SKM-1 (cell line): ENCODE data around the gene ELK1.
A peak's percentile ranks its signal among the peaks of the same experiment; 100 is the strongest.
"Not testable (repeated sequence)": the region's sequence is repeated elsewhere in the genome, so short reads cannot be mapped to it uniquely, and the experiment has no call there.

ENCODE experiments used
- DNase-seq: peaks from one replicate; lab custom pipeline; 2025; ENCODE audit not compliant: unreplicated experiment; lab: John Stamatoyannopoulos, UW

The ELK1 gene

DNA sequence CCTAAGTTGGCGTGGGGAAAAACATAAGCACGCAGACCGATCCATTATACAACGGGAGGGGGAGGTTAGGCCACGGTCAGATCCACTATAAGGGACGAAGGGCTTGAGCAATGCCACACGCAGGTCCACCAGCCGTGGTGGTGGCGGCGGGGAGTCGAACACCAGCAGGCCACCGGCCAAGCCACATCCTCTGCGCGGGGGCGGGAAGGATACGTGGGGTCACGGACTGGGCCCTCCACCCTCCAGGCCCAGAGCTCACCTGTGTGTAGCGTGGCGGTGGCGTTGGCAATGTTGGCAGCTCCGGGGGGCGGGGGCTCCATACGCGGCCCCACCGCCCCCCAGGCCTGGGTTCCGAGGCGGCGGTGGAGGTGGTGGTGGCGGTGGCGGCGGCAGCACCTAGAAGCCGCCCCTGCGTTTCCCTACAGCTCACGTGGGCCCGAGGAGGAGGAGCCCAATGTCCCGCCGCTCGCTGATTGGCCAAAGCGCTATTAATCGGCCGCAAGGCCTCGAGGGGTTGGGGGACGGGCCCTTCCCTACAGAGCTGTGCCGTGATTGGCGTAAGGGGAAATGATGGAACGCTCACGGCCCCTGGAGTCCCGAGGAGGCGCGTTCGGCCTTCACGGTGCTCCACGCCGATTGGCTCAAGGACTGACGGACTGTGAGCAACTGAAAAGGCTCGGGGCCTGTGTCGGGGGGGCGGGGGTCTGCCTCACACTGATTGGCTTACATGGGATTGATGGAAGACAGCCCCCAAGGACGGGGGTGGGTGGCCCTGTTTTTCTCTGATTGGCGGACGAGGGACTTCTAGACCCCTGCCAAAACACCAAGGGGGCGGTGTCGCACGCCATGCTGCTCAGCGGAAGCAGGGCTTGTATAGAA, at the start of gene ELK1:
ELK1 (minus strand) TSS at position 400 of the 879 bp plus-strand sequence. CDS start 9,122 bp downstream, outside the sequence.
- no peak for DNase-seq

- DNase-seq = no peak
These were observed 46.8 kb upstream of the ELK1 start for GRCh38 chrX:47697181-47697580.

GRCh38 chrX:47690175-47690574, 39.8 kb upstream of the ELK1 start:
- DNase-seq = no peak

- DNase-seq = no peak
These were observed 36.9 kb upstream of the ELK1 start for GRCh38 chrX:47687263-47687662.

DNA sequence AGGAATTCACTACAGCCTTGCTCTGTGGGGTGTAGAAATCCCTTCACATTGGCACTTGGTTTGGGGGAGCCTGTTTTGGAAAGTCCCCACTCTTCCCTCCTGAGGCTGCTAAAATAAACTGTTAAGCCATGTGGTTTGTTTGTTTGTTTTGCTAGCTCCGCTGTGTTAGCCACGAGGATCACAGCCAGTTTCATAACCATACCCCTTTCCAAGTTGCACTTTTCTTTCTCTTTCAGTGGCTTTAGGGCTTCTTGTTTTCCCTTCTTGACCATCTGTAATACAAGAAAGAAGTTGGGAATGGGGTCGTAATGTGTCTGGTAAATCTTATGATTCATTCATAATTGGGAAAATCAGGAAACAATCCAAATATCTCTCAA, 33.5 kb upstream of the ELK1 start:
- DNase-seq = no peak

DNA sequence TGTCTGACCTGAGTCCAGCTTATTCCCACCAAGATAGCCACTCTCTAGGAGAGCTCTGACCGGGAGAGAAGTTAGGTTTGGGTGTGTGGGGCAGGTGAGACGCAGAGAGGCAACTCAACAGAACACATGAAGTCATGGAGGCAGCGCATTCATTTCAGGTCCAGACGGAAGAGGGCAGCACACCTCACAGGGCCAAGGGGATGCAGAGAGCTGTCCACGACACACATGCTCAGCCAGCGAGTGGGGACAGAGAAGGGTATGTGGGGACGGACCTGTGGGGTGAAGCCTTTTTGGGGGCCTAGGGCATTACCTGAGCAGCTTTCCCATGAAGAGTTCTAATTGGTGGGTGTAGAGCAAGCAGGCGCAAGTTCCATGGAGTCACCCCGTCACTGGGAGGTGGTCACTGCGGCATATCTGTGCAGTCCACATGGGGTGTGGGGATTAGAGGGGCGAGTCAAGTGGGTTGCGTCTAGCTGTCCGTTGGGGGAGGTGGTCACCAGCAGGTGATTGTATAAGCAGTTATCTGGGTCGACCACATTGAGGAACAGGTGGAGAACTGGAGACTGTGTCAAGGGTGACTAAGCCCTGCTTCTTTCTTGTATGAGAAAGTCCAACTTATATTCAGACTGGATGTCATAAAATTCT, 32.9 kb upstream of the ELK1 start:
- no peak for DNase-seq

GRCh38 chrX:47675959-47676859, 25.8 kb upstream of the ELK1 start:
- not testable (repeated sequence) for DNase-seq

- no peak for DNase-seq
These were observed 24.4 kb upstream of the ELK1 start for GRCh38 chrX:47674776-47675175.

GRCh38 chrX:47665797-47666196, 15.4 kb upstream of the ELK1 start:
- DNase-seq = not testable (repeated sequence)

DNA sequence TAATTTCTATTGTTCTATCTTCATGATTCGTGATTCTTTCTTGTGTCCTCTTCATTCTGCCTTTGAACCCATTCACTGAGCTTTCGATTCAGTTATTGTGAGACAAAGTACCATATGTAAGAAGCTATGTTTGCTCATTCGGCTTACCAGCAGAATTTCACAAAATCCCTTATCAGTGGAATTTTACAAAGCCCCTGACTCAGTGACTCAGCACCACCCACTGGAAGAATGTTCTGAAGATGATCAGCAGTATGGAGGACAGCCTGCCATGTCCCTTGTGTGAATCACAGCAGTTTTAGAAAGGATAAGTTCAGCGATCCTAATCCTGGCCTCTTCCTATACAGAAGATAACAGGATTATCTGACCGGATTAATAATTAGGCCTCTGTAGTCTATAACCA, 14.4 kb upstream of the ELK1 start:
- DNase-seq = no peak

- no peak for DNase-seq
These were observed 11.8 kb upstream of the ELK1 start for GRCh38 chrX:47662144-47662657.

DNA sequence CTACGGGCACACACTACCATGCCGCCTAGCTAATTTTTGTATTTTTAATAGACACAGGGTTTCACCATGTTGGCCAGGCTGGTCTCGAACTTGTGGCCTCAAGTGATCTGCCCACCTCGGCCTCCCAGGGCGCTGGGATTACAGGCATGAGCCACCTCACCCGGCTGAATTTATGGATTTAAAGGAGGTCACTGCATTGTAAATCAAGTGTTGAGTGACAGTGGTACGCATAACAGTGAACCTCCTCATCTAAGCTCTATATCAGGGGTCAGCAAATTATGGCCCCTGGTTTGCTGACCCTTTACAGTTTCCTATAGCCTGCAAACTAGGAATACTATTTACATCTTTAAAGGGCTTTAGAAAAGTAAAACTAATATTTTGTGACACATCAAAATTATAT, 11.2 kb upstream of the ELK1 start:
- no peak for DNase-seq

- DNase-seq = no peak
These were observed 9.0 kb upstream of the ELK1 start for GRCh38 chrX:47659421-47659726.

GRCh38 chrX:47658684-47659420, 8.5 kb upstream of the ELK1 start, which contains the start of gene UXT:
TSS of gene UXT (minus strand) at chrX:47659180. CDS start at chrX:47658927, 253 bp downstream.
- peak; percentile 71 for DNase-seq

GRCh38 chrX:47658301-47658683, 7.9 kb upstream of the ELK1 start:
- no peak for DNase-seq

- DNase-seq = no peak
These were observed 911 bp upstream of the ELK1 start for GRCh38 chrX:47651043-47651905.

DNA sequence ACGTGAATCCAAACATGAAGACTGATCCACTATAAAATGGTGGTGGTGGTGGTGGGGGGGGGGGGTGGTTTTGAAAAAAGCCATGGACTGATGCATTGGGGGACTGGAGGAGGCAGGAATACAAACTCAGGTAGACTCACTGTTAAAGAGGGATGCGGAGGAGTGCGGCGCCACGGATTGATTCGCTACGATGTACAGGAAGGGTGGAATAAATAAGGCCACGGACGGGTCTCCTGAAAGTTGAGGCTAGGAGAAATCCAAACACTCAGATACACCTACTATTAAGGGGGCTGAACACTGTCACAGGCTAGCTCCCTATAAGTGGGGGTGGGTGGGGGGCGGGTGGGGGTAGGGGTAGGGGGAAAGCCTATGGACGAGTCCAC, 591 bp downstream of the ELK1 start:
- no peak for DNase-seq

- no peak for DNase-seq
These were observed 1.1 kb downstream of the ELK1 start for GRCh38 chrX:47649271-47649670.

- DNase-seq = no peak
These were observed 2.0 kb downstream of the ELK1 start for GRCh38 chrX:47648376-47648775.

GRCh38 chrX:47646636-47647035, 3.7 kb downstream of the ELK1 start:
- DNase-seq = no peak
